Gastroesophageal sphincter (tissue), 4 donors: ENCODE measurements around the gene GLI3. TPM values are rescaled to one million over a fixed set of nuclear protein-coding genes. Genes with fewer than 3 reads are reported as not detected.

Source experiments
- ATAC-seq: fragments of 150-250 bp; one replicate; pipeline ENCODE4 v1.9.1; 2016; ENCODE audit warnings: mild to moderate bottlenecking, moderate library complexity
- H3K27ac ChIP-seq, 4 donors: fragments of 200-600 bp; sonication (generic) in 3 of 4; 1 replicate in 3 of 4; 2 replicates in 1 of 4; pipeline ENCODE4 v1.5.1; 2016 to 2019
- H3K27me3 ChIP-seq: fragments of 200-600 bp; sonication (generic); one replicate; pipeline ENCODE4 v1.5.1; 2019
- H3K36me3 ChIP-seq, 2 donors: fragments of 200-600 bp; sonication (generic); one replicate each; pipeline ENCODE4 v1.5.1; 2019; ENCODE audit warnings: control low read depth in 1 of 2
- H3K4me1 ChIP-seq, 3 donors: fragments of 200-600 bp; sonication (generic); 1 replicate in 2 of 3; 2 replicates in 1 of 3; pipeline ENCODE4 v1.5.1; 2016 to 2019; ENCODE audit warnings: control low read depth in 2 of 3
- H3K4me3 ChIP-seq, 2 donors: fragments of 200-600 bp; sonication (generic); one replicate each; pipeline ENCODE4 v1.5.1; 2019; ENCODE audit warnings: mild to moderate bottlenecking in 1 of 2, moderate library complexity in 1 of 2
- H3K9me3 ChIP-seq, 3 donors: fragments of 200-600 bp; sonication (generic); one replicate each; pipeline ENCODE4 v1.5.1; 2017 to 2019; ENCODE audit warnings: control low read depth in 2 of 3
- CTCF ChIP-seq, 4 experiments: fragments of 200-600 bp in 2 of 4; fragments of 450-650 bp in 2 of 4; sonication (generic) in 1 of 4; IDR thresholded peaks; one replicate each; pipeline ENCODE4 v1.5.1; 2017 to 2019; ENCODE audit warnings: antibody characterized with exemption in 4 of 4, mild to moderate bottlenecking in 2 of 4, moderate library complexity in 2 of 4
- EP300 ChIP-seq: sonication (generic); formaldehyde crosslinking; IDR thresholded peaks from one replicate; pipeline ENCODE4 v1.6.1; 2017; ENCODE audit warnings: antibody characterized with exemption, mild to moderate bottlenecking
- POLR2A ChIP-seq, 2 donors: fragments of 450-650 bp; IDR thresholded peaks; one replicate each; pipeline ENCODE4 v1.6.1; 2017; ENCODE audit warnings: antibody characterized with exemption in 2 of 2, mild to moderate bottlenecking in 2 of 2, moderate library complexity in 1 of 2
- POLR2AphosphoS5 ChIP-seq: sonication (generic); formaldehyde crosslinking; IDR thresholded peaks from one replicate; pipeline ENCODE4 v1.6.1; 2017; ENCODE audit warnings: antibody characterized with exemption
- WGBS, 2 donors: methylation state at CpG; one replicate each; pipeline ENCODE4 v1.1.5; 2018; ENCODE audit warnings: low coverage in 1 of 2; 5-methylcytosine and 5-hydroxymethylcytosine counted together
- total RNA-seq, 4 donors: library from RNA; depleted of rRNA; stranded (reverse); fragments of >200 nt; gene quantifications; one replicate each; pipeline ENCODE4 v1.1.0, GENCODE V29; 2016

The GLI3 gene
- total RNA-seq, 4 donors from 2014 or later: 7.3 to 18.2 (median 12.6) TPM

GRCh38 chr7:41969561-41970105, 267.4 kb downstream of the GLI3 start:
- 86% methylated on average over 1 of the region's 1 CpG; no CpG with 5 or more reads in 1 of the 2 donors for WGBS, 2 donors
- H3K27ac ChIP-seq: no peak overlapping the region
- H3K4me3 ChIP-seq: no peak overlapping the region
- H3K27me3 ChIP-seq: no peaks in the 10 kb centered on the region
- no peak for TF ChIP-seq POLR2A (IDR thresholded peaks at IDR 0.05)
- no peak for TF ChIP-seq EP300
- no peak for TF ChIP-seq CTCF (IDR thresholded peaks at IDR 0.05)
- no peak for TF ChIP-seq POLR2AphosphoS5
- no peak for ATAC-seq
- no peaks in the 10 kb centered on the region for H3K9me3 ChIP-seq
- peaks cover 0 to 62% of the 10 kb centered on the region in 2 donors for H3K36me3 ChIP-seq
- no peaks in the 10 kb centered on the region for H3K4me1 ChIP-seq

GRCh38 chr7:41967156-41967555, 269.9 kb downstream of the GLI3 start:
- no peak overlapping the region for H3K27ac ChIP-seq
- no peak overlapping the region for H3K4me3 ChIP-seq
- no peaks in the 10 kb centered on the region for H3K4me1 ChIP-seq
- no peaks in the 10 kb centered on the region for H3K9me3 ChIP-seq
- TF ChIP-seq POLR2AphosphoS5: no peak
- no peak for TF ChIP-seq POLR2A (IDR thresholded peaks at IDR 0.05)
- no peak for TF ChIP-seq EP300
- no peak for TF ChIP-seq CTCF (IDR thresholded peaks at IDR 0.05)
- peak; percentile 54 for ATAC-seq
- peaks cover 0 to 63% of the 10 kb centered on the region in 2 donors for H3K36me3 ChIP-seq
- WGBS, 2 donors: 71 to 94% methylated on average over 3 of the region's 3 CpGs
- H3K27me3 ChIP-seq: no peaks in the 10 kb centered on the region

- H3K36me3 ChIP-seq: peaks cover 0 to 62% of the 10 kb centered on the region in 2 donors
- WGBS, 2 donors: 100% methylated on average over 3 of the region's 62 CpGs; no CpG with 5 or more reads in 1 of the 2 donors
Measured at GRCh38 chr7:41965951-41966505, 271.0 kb downstream of the GLI3 start.

GRCh38 chr7:41964849-41965745, 271.9 kb downstream of the GLI3 start:
- TF ChIP-seq POLR2A (IDR thresholded peaks at IDR 0.05) (no peak), EP300 (no peak), POLR2AphosphoS5 (no peak), CTCF (IDR thresholded peaks at IDR 0.05) (no peak)
- Histone ChIP-seq H3K36me3 (peaks cover 0 to 62% of the 10 kb centered on the region in 2 donors), H3K27me3 (no peaks in the 10 kb centered on the region), H3K4me1 (no peaks in the 10 kb centered on the region), H3K27ac (no peak overlapping the region), H3K4me3 (no peak overlapping the region), H3K9me3 (no peaks in the 10 kb centered on the region)
- ATAC-seq: no peak
- WGBS, 2 donors: no CpG with 5 or more reads among the region's 47 CpGs

More at GRCh38 chr7:41965951-41966505, 271.0 kb downstream of the GLI3 start:
- ATAC-seq: no peak
- TF ChIP-seq CTCF (IDR thresholded peaks at IDR 0.05) (no peak), EP300 (no peak), POLR2A (IDR thresholded peaks at IDR 0.05) (no peak), POLR2AphosphoS5 (no peak)
- no peaks in the 10 kb centered on the region for H3K27me3 ChIP-seq
- no peak overlapping the region for H3K4me3 ChIP-seq
- no peak overlapping the region for H3K27ac ChIP-seq
- no peaks in the 10 kb centered on the region for H3K9me3 ChIP-seq
- no peaks in the 10 kb centered on the region for H3K4me1 ChIP-seq
